WI38 (cell line): ENCODE measurements around the gene MEGF11.

Source experiments
- H3K4me3 ChIP-seq: 2 replicates; pipeline ENCODE4 v1.5.1; 2011; ENCODE audit warnings: low read depth, mild to moderate bottlenecking, control low read depth, low read length
- TF ChIP-seq, protein P1 (sequence below): IDR thresholded peaks from 2 replicates; pipeline ENCODE4 v1.5.1; 2012; ENCODE audit warnings: low read depth, mild to moderate bottlenecking, control low read depth, low read length

Gene MEGF11

DNA sequence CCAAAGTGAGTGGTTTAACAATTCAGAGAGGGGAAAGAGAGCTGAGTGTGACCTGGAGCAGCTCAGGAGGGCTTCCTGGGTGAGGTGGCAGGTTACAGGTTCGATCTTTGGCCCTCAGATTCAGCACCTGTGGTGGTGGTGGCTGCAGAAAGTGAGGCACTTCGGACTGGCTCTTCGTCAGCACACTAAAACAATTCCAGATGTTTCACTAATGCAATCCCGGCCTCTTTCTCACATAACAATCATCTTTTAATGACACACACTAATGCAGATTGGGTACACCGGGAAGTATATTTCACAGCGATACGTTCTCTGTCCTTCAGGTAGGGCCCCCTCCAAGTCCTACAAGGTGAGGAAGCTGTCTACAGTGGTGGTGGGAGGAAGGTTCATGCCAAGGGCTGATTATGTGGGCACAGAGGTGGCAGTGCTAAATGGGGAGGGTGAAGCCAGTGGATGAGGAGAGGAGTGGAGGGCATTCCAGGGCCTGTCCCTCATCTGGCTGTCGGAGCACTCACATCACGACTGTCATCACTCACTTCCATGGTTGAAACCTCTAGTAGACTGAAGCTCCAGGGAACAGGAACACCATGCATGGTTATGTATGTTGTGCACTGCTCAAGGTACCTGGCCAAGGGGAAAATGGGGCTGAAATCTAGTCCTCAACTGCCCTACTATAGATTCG, 213.2 kb downstream of the MEGF11 start:
- TF ChIP-seq, protein P1, sequence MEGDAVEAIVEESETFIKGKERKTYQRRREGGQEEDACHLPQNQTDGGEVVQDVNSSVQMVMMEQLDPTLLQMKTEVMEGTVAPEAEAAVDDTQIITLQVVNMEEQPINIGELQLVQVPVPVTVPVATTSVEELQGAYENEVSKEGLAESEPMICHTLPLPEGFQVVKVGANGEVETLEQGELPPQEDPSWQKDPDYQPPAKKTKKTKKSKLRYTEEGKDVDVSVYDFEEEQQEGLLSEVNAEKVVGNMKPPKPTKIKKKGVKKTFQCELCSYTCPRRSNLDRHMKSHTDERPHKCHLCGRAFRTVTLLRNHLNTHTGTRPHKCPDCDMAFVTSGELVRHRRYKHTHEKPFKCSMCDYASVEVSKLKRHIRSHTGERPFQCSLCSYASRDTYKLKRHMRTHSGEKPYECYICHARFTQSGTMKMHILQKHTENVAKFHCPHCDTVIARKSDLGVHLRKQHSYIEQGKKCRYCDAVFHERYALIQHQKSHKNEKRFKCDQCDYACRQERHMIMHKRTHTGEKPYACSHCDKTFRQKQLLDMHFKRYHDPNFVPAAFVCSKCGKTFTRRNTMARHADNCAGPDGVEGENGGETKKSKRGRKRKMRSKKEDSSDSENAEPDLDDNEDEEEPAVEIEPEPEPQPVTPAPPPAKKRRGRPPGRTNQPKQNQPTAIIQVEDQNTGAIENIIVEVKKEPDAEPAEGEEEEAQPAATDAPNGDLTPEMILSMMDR = no peak
- H3K4me3 ChIP-seq = no peak overlapping the region

DNA sequence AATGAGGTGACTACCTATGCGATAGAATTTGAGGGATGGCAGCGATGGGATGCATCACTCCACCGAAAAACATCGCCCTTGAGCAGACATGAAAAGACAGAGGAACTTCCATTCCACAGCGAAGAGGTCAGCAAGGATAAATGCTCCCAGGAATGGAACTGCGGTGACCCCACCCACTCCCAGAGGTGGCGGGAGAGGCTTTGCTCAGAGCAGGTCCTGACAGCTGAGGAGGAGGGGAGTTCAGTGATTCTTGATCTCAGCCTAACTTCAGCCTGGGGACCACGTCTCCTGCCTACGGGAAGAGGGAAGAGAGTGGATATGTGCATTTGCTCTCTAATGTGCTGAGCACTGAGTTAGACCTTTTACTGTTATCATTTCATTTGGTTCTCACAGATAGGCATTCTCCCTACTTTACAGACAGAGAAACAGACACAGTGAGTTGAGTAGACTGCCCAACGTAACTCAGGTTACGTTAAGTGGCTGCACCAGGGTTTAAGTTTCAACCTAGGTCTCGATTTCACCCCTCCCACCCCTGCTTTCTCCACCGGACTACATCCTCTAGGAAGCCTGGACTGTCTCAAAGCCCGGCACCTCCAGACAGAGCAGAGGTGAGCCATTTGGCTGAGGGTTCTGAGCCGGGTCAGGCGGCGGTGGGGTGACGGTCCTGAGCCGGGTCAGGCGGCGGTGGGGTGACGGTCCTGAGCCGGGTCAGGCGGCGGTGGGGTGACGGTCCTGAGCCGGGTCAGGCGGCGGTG, 214.3 kb downstream of the MEGF11 start:
- no peak overlapping the region for H3K4me3 ChIP-seq
- TF ChIP-seq, protein P1 = no peak

DNA sequence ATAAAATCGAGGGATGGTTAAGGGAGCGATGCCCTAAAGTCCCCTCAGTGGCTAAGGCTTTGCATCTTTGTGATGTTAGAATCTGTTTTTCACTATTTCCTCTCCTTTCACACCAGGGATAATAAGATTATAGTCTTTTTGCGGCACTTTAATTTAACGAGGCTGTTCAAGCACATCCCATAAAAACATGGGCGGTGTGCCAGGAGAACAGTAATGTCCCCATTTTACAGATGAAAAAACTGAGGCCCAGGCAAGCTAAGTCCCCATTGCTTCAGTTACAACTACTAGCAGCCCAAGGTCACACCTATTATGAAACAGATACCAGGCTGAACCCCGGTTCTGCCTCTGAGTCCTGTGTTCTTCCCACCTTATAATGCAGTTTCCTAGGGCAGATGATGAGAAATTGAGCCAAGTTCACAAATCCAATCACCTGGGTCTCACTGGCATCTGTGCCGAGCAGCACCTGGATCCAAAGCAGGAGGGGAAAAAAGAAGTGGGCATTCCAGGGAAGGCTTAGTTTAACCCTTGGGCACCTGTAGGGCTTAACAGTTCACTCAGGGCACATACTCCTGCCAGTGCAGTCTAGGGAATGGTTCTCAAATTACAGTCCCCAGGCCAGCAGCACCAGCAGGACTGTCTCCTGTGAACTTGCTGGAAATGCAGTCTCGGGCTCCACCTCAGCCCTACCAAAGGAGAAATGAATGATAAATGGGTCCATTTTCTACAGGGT, 215.0 kb downstream of the MEGF11 start:
- H3K4me3 ChIP-seq = no peak overlapping the region
- TF ChIP-seq, protein P1 = no peak

DNA sequence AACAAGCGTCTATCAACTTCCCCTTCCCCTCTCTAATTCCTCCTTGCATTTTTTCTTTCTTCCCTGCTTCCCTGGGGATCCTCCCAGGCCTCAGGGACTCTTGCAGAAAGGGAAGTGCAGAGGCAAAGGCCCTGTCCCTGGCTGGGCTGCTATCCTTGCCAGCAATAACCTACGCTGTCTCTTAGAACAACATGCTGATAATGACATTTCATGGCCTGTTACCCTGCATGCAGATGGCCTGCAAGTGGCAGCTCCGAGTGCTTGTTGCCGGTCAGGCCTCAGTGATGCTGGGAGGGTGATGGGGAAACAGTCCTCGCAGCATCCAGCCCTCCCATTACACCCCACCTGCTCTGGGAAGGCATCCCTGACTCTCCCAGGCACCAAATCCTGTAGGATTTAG, 216.7 kb downstream of the MEGF11 start:
- TF ChIP-seq, protein P1 = no peak
- H3K4me3 ChIP-seq = no peak overlapping the region

DNA sequence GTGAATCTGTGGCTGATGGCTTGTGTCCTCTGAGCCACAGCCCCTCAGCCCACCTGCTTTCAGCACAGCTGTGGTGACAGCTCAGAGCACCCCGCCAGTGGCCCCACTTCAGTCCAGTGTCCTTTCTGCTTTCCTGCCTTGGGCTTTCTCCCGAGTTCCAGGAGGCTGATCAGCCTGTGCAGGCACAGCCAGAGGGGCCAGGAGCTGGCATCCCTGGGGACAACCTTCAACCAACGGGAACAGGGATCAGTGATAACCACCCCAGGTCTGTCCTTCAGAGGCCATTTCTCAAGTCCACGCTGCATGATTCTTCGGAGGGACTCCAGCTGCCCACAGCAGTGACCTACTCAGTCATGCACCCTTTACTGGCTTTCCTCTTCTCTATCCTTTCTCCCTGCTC, 217.6 kb downstream of the MEGF11 start:
- TF ChIP-seq, protein P1 = no peak
- H3K4me3 ChIP-seq = no peak overlapping the region

DNA sequence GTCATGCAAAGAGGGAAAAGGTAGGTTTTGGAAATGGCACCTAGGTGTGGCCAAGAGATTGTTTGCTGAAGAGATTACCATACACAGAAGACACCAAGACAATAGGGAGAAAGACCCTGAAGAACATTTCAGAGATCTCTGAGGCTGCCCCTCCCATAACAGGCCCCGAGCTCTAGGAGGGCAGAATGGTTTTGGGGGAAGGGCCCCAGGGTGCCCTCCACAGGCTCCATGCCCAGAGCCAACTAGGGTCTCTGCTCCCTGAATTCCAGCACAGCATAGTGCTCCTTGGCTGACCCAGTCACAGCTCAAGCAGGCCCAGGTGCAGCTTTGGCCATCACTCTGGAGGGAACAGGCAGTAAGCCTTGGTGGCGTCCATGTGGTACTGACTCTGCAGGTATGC, 220.4 kb downstream of the MEGF11 start:
- TF ChIP-seq, protein P1 = no peak
- no peak overlapping the region for H3K4me3 ChIP-seq

DNA sequence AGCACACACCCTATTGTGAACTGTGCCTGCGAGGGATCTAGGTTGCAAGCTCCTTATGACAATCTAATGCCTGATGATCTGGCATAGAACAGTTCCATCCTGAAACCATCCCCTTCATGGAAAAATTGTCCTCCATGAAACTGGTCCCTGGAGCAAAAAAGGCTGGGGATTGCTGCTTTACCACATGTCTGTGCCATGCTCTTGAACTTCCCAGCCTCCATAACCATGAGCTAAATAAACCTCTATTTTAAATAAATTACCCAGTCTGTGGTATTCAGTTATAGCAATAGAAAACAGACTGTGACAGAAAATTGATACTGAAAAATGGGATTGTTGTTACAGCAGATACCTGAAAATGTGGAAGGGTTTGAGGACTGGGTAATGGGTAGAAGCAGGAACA, 221.5 kb downstream of the MEGF11 start:
- TF ChIP-seq, protein P1 = no peak
- no peak overlapping the region for H3K4me3 ChIP-seq
